ENCODE data around the gene SAMD13.

Gene SAMD13

GRCh38 chr1:84301785-84302385, 377 bp downstream of the SAMD13 start:
- CTCF ChIA-PET, result interaction anchor here (0.7 to 1.6 kb wide), 6 partner anchors 8 to 160 kb away, joined by 3 to 6 read pairs (median 4); no protein-coding TSS in a partner anchor
- Histone ChIP-seq H3K27me3 (replicated peaks in 2 of 5; ENCODE audit: control insufficient read depth in 4 of 5, insufficient read depth in 5 of 5, low read length in 4 of 5) (no peaks in the 10 kb centered on the region), H3K9me3 (ENCODE audit: control extremely low read depth in 1 of 5, control insufficient read depth in 4 of 5, insufficient read depth in 2 of 5, low read depth in 1 of 5, low read length in 4 of 5) (peaks cover 0 to under 1% (median 0%) of the 10 kb centered on the region in 5 experiments), H3K4me1 (ENCODE audit: control extremely low read depth in 1 of 4, control insufficient read depth in 4 of 4, insufficient read depth in 4 of 4, low read length in 3 of 4) (peaks cover 22 to 64% (median 39%) of the 10 kb centered on the region in 4 experiments), H3K4me3 (ENCODE audit: control insufficient read depth in 1 of 7, extremely low read depth in 1 of 7, insufficient read depth in 4 of 7, low read depth in 2 of 7, low read length in 6 of 7) (peak overlapping the region in 6 of 7 experiments; percentile 69 to 92 (median 73)), H3K27ac (ENCODE audit: insufficient read depth in 1 of 2, low read depth in 1 of 2, low read length in 2 of 2, poor library complexity in 1 of 2, severe bottlenecking in 2 of 2) (peak overlapping the region; percentile 73 to 90), H3K36me3 (ENCODE audit: control insufficient read depth in 4 of 4, insufficient read depth in 4 of 4, low read length in 3 of 4) (peaks cover 0 to under 1% (median 0%) of the 10 kb centered on the region in 4 experiments)
- POLR2A ChIA-PET, result interaction anchor here (0.7 to 1.5 kb wide), 4 partner anchors 42 to 165 kb away, joined by 3 to 5 read pairs (median 4); partner anchors contain the start of gene PRKACB
- WGBS (ENCODE audit: insufficient coverage), result no CpG with 5 or more reads among the region's 6 CpGs
- no peak for DNase-seq

- 0% methylated on average over 2 of the region's 3 CpGs for WGBS (ENCODE audit: insufficient coverage)
- Histone ChIP-seq H3K27me3 (replicated peaks in 2 of 5; ENCODE audit: control insufficient read depth in 4 of 5, insufficient read depth in 5 of 5, low read length in 4 of 5) (no peaks in the 10 kb centered on the region), H3K4me3 (ENCODE audit: control insufficient read depth in 1 of 7, extremely low read depth in 1 of 7, insufficient read depth in 4 of 7, low read depth in 2 of 7, low read length in 6 of 7) (peak overlapping the region in 6 of 7 experiments; percentile 69 to 92 (median 73)), H3K27ac (ENCODE audit: insufficient read depth in 1 of 2, low read depth in 1 of 2, low read length in 2 of 2, poor library complexity in 1 of 2, severe bottlenecking in 2 of 2) (peak overlapping the region; percentile 73 to 90), H3K4me1 (ENCODE audit: control extremely low read depth in 1 of 4, control insufficient read depth in 4 of 4, insufficient read depth in 4 of 4, low read length in 3 of 4) (peaks cover 22 to 53% (median 35%) of the 10 kb centered on the region in 4 experiments), H3K36me3 (ENCODE audit: control insufficient read depth in 4 of 4, insufficient read depth in 4 of 4, low read length in 3 of 4) (peaks cover 0 to 6% (median 0%) of the 10 kb centered on the region in 4 experiments), H3K9me3 (ENCODE audit: control extremely low read depth in 1 of 5, control insufficient read depth in 4 of 5, insufficient read depth in 2 of 5, low read depth in 1 of 5, low read length in 4 of 5) (peaks cover 0 to 11% (median 6%) of the 10 kb centered on the region in 5 experiments)
- DNase-seq, result peak in 2 of 3 donors; percentile 38 to 51
- POLR2A ChIA-PET, result interaction anchor here (0.6 to 1.5 kb wide), 2 partner anchors 100 to 130 kb away, joined by 3 to 4 read pairs; no protein-coding TSS in a partner anchor
- CTCF ChIA-PET, result interaction anchor here (0.8 to 1.6 kb wide), 6 partner anchors 9 to 131 kb away, joined by 3 to 7 read pairs (median 4); no protein-coding TSS in a partner anchor
Measured at GRCh38 chr1:84303314-84303830, 1.9 kb downstream of the SAMD13 start.

GRCh38 chr1:84307398-84307797, 5.9 kb downstream of the SAMD13 start:
- CTCF ChIA-PET, result no interaction called here
- Histone ChIP-seq H3K27me3 (replicated peaks in 2 of 5; ENCODE audit: control insufficient read depth in 4 of 5, insufficient read depth in 5 of 5, low read length in 4 of 5) (no peaks in the 10 kb centered on the region), H3K4me1 (ENCODE audit: control extremely low read depth in 1 of 4, control insufficient read depth in 4 of 4, insufficient read depth in 4 of 4, low read length in 3 of 4) (peaks cover 2 to 16% (median 8%) of the 10 kb centered on the region in 4 experiments), H3K36me3 (ENCODE audit: control insufficient read depth in 4 of 4, insufficient read depth in 4 of 4, low read length in 3 of 4) (peaks cover 0 to 6% (median 0%) of the 10 kb centered on the region in 4 experiments), H3K27ac (ENCODE audit: insufficient read depth in 1 of 2, low read depth in 1 of 2, low read length in 2 of 2, poor library complexity in 1 of 2, severe bottlenecking in 2 of 2) (no peak overlapping the region), H3K9me3 (ENCODE audit: control extremely low read depth in 1 of 5, control insufficient read depth in 4 of 5, insufficient read depth in 2 of 5, low read depth in 1 of 5, low read length in 4 of 5) (peaks cover 0 to 11% (median 6%) of the 10 kb centered on the region in 5 experiments), H3K4me3 (ENCODE audit: control insufficient read depth in 1 of 7, extremely low read depth in 1 of 7, insufficient read depth in 4 of 7, low read depth in 2 of 7, low read length in 6 of 7) (no peak overlapping the region)
- POLR2A ChIA-PET, result no interaction called here
- WGBS (ENCODE audit: insufficient coverage), result no CpG with 5 or more reads among the region's 2 CpGs
- DNase-seq, result no peak

- Histone ChIP-seq H3K27ac (ENCODE audit: insufficient read depth in 1 of 2, low read depth in 1 of 2, low read length in 2 of 2, poor library complexity in 1 of 2, severe bottlenecking in 2 of 2) (no peak overlapping the region), H3K9me3 (ENCODE audit: control extremely low read depth in 1 of 5, control insufficient read depth in 4 of 5, insufficient read depth in 2 of 5, low read depth in 1 of 5, low read length in 4 of 5) (peaks cover 0 to 13% (median 7%) of the 10 kb centered on the region in 5 experiments), H3K4me3 (ENCODE audit: control insufficient read depth in 1 of 7, extremely low read depth in 1 of 7, insufficient read depth in 4 of 7, low read depth in 2 of 7, low read length in 6 of 7) (no peak overlapping the region), H3K4me1 (ENCODE audit: control extremely low read depth in 1 of 4, control insufficient read depth in 4 of 4, insufficient read depth in 4 of 4, low read length in 3 of 4) (peaks cover 0 to 4% (median 1%) of the 10 kb centered on the region in 4 experiments), H3K27me3 (replicated peaks in 2 of 5; ENCODE audit: control insufficient read depth in 4 of 5, insufficient read depth in 5 of 5, low read length in 4 of 5) (no peaks in the 10 kb centered on the region), H3K36me3 (ENCODE audit: control insufficient read depth in 4 of 4, insufficient read depth in 4 of 4, low read length in 3 of 4) (peaks cover 0 to 6% (median 0%) of the 10 kb centered on the region in 4 experiments)
- ChIA-PET POLR2A (no interaction called here), CTCF (interaction anchor here (1.3 to 1.7 kb wide), 3 partner anchors 8 to 13 kb away, joined by 4 read pairs; no protein-coding TSS in a partner anchor)
- WGBS (ENCODE audit: insufficient coverage), result 85% methylated on average over 2 of the region's 2 CpGs
- DNase-seq, result no peak
Measured at GRCh38 chr1:84311296-84311695, 9.8 kb downstream of the SAMD13 start.

- Histone ChIP-seq H3K9me3 (ENCODE audit: control extremely low read depth in 1 of 5, control insufficient read depth in 4 of 5, insufficient read depth in 2 of 5, low read depth in 1 of 5, low read length in 4 of 5) (peaks cover 0 to 5% (median 2%) of the 10 kb centered on the region in 5 experiments), H3K27ac (ENCODE audit: insufficient read depth in 1 of 2, low read depth in 1 of 2, low read length in 2 of 2, poor library complexity in 1 of 2, severe bottlenecking in 2 of 2) (no peak overlapping the region), H3K4me1 (ENCODE audit: control extremely low read depth in 1 of 4, control insufficient read depth in 4 of 4, insufficient read depth in 4 of 4, low read length in 3 of 4) (no peaks in the 10 kb centered on the region), H3K27me3 (replicated peaks in 2 of 5; ENCODE audit: control insufficient read depth in 4 of 5, insufficient read depth in 5 of 5, low read length in 4 of 5) (no peaks in the 10 kb centered on the region), H3K4me3 (ENCODE audit: control insufficient read depth in 1 of 7, extremely low read depth in 1 of 7, insufficient read depth in 4 of 7, low read depth in 2 of 7, low read length in 6 of 7) (no peak overlapping the region), H3K36me3 (ENCODE audit: control insufficient read depth in 4 of 4, insufficient read depth in 4 of 4, low read length in 3 of 4) (no peaks in the 10 kb centered on the region)
- no peak for DNase-seq
- WGBS (ENCODE audit: insufficient coverage), result 100% methylated on average over 1 of the region's 1 CpG
- ChIA-PET POLR2A (no interaction called here), CTCF (no interaction called here)
Measured at GRCh38 chr1:84319662-84320061, 18.2 kb downstream of the SAMD13 start.

- WGBS (ENCODE audit: insufficient coverage), result 100% methylated on average over 2 of the region's 3 CpGs
- peaks cover 0 to 8% (median 3%) of the 10 kb centered on the region in 5 experiments for H3K9me3 ChIP-seq (ENCODE audit: control extremely low read depth in 1 of 5, control insufficient read depth in 4 of 5, insufficient read depth in 2 of 5, low read depth in 1 of 5, low read length in 4 of 5)
- peaks cover 2 to 32% (median 12%) of the 10 kb centered on the region in 4 experiments for H3K36me3 ChIP-seq (ENCODE audit: control insufficient read depth in 4 of 4, insufficient read depth in 4 of 4, low read length in 3 of 4)
- no peak overlapping the region for H3K27ac ChIP-seq (ENCODE audit: insufficient read depth in 1 of 2, low read depth in 1 of 2, low read length in 2 of 2, poor library complexity in 1 of 2, severe bottlenecking in 2 of 2)
- H3K4me3 ChIP-seq (ENCODE audit: control insufficient read depth in 1 of 7, extremely low read depth in 1 of 7, insufficient read depth in 4 of 7, low read depth in 2 of 7, low read length in 6 of 7), result no peak overlapping the region
- ChIA-PET POLR2A (no interaction called here), CTCF (interaction anchor here (0.7 kb wide), 1 partner anchor 28 kb away, joined by 3 read pairs; no protein-coding TSS in a partner anchor)
- no peak for DNase-seq
- no peaks in the 10 kb centered on the region for H3K27me3 ChIP-seq (replicated peaks in 2 of 5; ENCODE audit: control insufficient read depth in 4 of 5, insufficient read depth in 5 of 5, low read length in 4 of 5)
- no peaks in the 10 kb centered on the region for H3K4me1 ChIP-seq (ENCODE audit: control extremely low read depth in 1 of 4, control insufficient read depth in 4 of 4, insufficient read depth in 4 of 4, low read length in 3 of 4)
Measured at GRCh38 chr1:84327830-84328229, 26.3 kb downstream of the SAMD13 start.
